GM18499 (cell line): ENCODE results near the gene ETV6.

Experiments used
- ATAC-seq: cut with Tn5 transposase; IDR thresholded peaks from one replicate; pipeline ENCODE4 v1.9.1; 2021; ENCODE audit warnings: moderate number of reproducible peaks; ENCODE audit not compliant: insufficient read depth, unreplicated experiment

The ETV6 gene

DNA sequence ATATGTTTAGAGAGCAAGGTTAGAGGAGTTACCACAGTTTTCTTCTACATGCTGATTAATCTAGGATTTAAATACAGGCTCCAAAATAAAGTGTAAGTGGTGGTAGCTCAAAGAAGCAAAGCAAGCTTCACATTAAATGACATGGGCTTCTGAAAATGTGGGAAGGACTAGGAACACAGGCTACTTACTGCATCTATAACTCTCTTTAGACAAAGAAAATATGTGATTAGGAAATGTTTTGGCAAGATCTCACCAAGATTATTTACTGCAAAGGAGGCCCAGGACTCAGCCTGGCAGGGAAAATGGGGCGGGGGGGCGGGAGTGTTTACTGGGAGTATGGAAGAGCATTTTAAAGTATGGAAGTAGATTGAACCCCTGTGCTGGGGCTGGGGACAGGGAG is 39.4 kb downstream of the ETV6 start:
- no peak for ATAC-seq

DNA sequence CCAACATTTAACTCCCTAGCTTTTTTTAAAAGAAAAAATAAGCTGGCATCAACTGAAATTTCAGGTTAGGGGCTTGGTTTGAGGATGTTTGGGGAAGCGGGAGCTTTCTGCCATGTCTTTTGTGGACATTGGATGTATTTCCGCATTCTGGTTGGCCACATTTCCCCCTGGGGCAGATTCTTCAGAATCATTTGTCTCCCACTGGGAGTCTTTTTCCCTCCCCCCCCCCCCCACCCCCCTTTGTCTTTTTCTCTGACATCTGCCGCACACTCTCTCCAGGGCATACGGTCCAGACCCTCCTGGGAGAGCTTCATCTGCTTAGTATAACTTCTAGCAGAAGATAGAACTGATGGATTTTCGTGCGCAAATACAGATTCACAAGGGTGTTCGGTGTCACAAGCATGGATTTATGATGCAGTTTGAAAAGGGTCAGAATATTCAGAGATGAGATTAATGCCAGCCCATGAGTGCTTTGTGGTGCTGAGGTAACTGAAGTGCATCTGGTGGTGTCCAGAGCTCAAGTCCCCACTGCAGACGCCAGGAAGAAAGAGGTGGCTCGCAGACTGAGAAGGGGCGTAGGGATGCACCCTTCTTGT is 40.2 kb downstream of the ETV6 start:
- no peak for ATAC-seq

DNA sequence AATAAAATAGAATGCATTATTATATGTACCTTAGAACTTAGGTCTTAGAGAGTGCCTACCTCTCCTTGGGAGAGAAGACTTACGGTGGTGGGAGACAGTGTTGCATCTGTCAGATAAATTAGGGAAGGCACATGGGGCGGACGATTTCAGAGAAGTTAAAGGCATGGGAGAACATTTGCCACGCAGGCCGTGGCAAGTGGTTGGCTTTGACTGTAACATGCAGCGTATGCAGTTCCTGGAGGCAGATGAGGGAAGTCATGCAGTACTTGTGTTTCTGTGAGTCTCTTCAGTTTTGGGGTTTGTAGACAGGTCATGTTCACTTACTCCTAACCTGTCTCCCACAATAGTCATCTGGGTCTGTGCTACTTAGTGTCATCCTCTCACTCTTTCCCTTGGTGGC is 43.6 kb downstream of the ETV6 start:
- ATAC-seq, result no peak

DNA sequence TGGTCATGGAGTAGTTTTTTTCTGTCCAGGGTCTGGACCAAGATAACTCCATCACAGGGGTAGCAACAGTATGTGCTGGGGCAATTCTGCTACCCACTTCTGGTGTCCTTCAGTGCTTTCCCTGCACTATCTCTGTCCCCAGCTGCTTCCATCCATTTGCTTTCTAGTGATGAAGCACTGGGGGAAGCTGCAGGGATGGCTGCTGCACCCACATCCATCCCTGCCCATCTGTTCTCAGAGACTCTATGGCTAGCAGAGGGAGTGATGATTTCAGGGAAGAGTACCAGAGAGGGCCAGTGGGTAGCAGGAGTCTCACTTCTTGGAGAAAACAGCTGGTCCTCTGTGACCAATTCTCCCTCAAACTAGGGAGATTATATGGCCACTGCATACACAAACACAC is 44.1 kb downstream of the ETV6 start:
- no peak for ATAC-seq

DNA sequence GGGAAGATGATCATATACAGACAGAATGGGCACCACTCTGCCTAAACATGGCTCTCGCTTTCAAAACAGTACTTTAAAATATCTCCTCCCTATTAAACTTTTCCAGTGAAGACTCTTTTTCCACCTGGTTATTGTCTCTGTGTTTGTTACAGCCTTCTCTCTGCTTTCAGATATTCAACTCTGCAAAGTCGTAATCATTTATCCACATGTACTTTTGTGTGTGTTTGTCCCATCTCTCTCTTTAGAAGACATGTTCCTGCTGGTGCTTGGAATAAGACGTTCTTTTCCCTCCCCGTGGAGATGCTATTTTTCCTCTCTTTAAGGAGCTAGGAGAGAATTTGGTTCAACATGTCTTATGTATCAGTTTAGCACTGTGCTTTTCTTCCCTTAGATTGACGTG is 45.1 kb downstream of the ETV6 start:
- no peak for ATAC-seq

DNA sequence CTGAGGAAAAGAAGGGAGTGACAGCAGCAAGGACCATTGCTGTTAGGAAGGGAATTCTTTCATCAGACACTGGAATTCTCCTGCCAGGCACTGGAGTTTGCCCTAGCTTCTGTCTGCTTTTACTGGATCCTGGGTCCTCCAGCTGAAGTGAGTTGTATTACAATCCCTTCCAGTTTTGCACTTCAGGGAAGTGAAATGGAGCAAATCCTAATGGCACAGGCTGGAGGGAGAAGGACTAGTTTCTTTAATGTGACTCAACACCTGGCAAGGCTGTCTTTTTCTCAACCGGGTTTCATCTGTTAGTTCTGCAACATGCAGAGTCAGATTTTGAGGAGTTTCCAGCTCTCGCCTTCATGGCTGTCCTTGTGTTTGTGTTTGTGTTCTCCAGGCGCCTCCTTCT is 45.8 kb downstream of the ETV6 start:
- no peak for ATAC-seq

DNA sequence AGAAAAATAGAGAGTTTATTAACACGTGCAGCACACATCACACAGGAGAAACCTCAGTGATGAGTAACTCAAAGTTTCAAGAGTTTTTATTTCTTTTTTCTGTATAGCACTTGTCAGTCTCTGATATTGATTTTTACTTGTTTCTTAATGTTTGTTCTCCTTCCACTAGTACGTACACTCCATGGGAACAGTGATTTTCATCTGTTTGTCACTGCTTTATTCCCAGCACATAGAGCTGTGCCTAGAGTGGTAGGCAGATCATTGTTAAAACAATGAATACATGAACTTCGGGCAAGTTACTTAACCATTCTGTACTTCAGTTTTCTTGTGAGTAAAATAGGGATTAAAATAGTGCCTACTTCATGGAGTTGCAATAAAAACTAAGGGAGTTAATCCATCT is 46.6 kb downstream of the ETV6 start:
- no peak for ATAC-seq

DNA sequence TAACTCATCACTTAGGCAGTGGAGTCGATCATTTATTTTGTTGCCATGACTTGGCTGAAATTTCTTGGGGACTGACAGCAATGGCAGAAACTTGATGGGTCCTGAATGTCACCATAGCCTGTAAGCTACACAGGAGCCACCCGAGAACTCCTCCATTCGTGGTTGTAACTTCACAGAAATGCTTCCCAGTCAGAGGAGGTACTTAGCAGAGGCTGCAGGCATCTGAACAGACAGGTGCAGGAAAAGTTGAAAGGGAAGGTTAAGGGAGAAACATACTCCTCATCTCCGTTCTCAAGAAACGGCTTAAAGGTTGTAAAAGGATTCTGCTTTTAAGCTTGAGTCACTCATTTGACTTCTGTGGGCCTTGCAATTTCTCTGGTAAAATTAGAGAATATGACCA is 47.7 kb downstream of the ETV6 start:
- ATAC-seq, result no peak

DNA sequence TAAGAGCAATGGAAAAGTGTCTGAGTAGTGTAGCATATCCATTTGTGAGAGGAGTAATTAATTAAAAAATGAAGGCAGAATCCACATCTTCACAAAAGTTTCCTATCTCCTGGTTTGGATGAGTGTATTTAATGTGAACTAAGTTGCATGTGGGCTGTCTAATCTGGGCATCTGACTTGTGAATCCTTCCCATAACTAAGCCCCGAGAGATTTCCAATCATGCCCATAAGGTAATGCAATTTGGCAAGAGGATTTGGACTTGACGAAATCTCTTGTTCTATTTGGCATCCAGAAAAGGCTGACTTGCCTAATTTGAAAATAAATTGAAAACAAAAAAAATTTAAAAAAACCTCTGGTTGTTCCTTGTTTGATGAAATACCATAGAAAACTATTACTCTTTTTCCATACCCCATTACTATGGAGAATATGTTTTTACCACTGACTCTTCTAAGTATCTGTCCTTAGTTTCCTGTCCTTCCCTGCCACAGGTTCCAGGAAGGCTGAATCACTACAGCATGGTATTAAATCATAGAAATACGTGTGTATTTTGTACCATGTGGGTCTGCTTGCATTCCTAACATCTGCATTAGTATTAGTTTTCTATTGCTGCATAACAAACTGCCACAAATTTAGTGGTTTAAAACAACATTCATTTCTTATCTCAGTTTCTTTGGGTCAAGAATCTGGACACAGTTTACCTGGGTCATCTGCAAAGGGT is 48.4 kb downstream of the ETV6 start:
- no peak for ATAC-seq

DNA sequence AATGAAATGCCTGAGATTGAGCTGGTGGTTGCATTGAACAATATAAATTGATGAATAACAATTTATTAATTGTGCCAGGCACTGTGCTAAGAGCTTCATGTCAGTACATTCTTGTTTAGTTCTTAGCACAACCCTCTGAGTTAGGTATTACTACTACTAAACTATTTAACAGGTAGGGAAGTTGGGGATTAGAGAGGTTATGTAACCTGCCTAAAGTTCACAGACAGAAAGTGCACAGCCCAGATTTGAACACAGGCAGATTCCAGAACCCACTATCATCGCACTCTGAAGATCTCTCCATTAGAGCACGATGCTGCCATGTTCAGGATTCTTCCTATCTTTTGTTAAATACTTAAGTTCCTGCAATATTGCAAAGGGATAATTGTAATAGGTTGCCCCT is 49.3 kb downstream of the ETV6 start:
- no peak for ATAC-seq

DNA sequence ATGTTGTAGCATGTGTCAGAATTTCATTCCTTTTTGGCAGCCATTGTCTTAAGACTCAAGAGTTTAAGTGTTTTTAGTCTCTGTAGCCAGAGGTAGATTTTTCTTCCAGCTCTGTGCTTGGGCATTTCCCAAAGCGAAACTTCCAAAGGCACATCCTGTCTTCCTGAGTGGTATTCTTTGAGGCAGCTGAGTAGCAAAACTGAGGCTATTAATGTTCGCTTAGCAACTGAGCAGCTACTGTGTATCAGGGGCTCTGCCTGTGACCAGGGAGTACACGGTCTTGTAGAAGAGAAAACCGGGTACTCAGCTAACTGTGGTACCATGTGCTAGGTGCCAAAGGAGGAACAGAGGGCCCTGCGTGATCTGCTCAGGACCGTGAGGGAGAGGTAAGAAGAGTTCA is 52.0 kb downstream of the ETV6 start:
- ATAC-seq, result no peak

DNA sequence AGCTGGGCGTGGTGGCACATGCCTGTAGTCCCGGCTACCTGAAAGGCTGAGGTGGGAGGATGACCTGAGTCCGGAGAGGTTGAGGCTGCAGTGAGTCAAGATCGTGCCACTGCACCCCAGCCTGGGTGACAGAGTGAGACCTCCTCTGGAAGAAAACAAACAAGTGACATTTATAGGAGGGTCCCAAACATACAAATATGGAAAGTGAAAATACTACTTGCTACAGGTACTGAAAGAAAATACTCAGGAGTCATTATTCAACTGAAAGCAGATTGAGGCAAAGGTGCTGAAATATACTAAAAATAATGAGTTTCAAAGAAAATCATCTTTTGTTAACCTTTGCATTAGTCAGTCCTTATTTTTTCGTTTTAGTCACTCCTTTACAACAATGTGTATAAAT is 53.5 kb downstream of the ETV6 start:
- ATAC-seq, result no peak

DNA sequence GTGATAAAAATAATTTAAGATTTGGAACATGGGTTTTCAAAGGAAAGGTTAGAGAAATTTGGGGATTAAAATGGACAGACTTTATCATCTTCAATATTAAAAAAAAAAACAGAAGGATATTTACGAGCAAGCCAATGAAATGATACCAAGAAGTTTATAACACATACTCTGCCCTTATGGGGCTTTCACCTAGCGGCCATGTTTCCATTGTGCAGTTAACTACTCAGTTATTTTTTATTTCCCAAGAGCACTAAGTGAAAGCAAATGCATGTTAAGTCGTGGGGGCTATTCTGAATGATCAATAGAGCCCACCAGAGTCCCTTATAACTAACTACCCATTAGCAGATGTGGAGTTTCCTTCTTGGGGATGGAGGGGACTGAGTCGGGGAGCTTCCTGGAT is 53.9 kb downstream of the ETV6 start:
- no peak for ATAC-seq

DNA sequence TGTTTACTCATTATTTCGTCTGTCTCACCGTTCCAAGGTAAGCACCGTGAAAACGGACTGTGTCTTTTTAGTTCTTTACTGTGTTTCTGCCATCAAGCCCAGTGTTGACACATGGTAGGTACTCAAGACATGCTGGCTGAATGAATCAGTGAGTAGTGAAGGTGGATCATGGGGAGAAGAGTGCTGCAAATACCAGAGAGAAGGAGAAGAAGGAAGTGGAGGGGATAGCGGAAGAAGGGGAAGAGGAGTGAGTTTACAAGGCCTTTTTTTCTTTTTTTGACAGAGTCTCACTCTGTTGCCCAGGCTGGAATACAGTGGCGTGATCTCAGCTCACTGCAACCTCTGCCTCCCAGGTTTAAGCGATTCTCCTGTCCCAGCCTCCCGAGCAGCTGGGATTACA is 54.6 kb downstream of the ETV6 start:
- ATAC-seq, result no peak

DNA sequence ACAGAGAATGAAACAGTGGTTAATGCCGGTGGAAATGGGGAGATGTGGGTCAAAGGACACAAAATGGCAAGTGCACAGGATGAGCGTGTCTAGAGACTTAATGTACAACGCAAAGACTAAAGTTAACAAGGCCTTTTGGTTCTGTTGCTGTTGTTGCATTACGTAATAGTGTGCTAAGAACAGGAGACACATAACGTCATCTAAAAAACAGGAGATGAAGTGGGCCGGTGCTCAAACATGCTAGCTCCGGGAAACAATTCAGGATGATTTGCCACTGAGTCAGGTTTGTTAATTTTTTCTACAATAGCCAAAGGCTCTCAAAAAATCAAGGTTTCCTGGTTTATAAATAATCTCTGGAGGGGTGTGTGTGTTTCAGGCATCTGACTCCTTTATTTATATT is 55.5 kb downstream of the ETV6 start:
- ATAC-seq, result no peak

DNA sequence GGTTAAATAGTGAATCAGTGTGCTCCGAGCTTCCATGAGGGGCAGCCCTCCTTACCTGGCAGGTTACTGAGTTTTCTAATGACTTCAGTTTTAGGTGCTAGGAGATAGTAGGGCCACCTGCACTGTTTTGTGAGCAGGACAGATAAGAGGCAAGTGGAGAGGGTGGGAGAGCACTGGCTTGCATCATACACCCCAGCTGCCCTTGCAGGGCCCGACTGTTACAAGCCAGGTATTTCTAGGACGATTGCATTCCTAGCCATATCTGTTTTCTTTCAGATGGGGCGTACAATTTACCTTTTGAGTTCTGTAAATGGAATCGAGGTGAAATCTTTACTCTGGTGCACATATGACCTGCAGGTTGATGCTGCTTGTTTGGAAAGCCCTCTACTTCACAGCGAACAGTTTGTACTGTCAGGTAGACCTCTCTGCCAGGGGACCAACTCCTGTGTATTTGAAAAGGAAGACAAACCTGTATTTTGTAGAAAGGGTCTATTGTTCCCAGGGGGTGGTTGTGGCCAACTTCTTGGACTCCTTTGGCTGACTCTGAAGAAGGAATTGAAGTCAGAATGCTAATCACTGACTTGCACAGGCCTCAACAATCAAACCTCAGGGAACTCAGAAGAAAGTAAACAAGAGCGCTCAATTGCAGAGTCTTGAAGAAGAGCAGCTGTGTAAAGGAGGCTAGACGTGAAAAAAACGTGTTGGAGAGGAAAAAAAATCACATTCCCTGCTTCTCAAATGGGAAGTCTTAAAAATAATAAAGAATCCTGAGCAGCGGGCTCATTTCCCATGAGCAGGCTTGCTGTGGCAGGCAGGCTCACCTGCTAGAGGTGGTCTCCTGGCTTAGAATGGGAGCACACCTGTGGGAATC is 57.3 kb downstream of the ETV6 start:
- no peak for ATAC-seq

DNA sequence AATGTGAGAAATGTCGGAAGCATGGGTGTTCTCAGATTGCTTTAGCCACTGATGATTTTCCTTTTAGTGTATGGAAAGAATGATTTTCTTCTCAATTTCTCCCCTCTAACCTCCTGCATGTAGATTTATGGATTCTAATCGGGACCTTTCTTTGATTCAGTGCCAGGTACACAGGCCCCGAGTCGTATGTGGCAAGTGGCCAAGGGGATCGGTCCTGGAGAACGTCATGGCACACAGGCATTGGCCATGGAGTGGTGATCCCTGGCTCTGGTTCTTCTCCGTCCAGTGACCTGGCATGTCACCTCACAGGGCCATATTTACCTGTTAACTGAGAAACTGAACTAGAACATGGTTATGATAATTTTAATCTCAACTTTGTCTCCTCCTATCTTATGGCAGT is 58.1 kb downstream of the ETV6 start:
- ATAC-seq, result no peak

DNA sequence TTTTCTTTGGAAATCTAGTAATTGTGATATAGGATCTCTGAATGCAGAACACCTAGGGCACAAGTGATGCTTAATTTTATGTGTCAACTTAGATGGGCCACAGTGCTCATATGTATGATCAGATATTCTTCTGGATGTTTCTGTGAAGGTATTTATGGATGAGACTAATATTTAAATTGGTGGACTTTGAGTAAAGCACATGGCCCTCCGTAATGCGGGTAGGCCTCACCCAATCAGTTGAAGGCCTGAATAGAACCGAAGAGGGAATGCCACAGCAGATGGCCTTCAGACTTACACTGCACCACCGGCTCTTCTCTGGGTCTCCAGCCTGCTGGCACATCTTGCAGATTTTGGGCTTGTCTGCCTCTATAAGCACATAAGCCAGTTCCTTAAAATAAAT is 60.0 kb downstream of the ETV6 start:
- no peak for ATAC-seq

DNA sequence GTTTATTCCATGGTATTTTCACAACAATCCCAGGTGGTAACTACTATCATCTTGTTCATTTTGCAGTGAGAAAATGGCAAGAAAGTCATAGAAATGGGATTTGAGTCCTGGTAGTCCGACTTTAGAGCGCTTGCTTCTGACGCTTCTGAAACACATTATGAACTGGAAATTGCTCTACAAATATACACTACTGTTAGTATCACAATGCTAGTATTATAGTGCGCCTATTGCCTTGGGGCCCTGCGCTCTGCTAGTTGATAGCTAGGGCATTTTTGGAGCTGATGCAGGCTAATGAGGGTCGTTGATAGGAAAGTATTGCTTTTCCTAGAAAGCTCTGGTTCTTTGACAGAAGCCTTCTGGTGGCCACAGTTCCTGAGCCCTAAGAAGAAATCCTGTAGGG is 61.0 kb downstream of the ETV6 start:
- no peak for ATAC-seq

DNA sequence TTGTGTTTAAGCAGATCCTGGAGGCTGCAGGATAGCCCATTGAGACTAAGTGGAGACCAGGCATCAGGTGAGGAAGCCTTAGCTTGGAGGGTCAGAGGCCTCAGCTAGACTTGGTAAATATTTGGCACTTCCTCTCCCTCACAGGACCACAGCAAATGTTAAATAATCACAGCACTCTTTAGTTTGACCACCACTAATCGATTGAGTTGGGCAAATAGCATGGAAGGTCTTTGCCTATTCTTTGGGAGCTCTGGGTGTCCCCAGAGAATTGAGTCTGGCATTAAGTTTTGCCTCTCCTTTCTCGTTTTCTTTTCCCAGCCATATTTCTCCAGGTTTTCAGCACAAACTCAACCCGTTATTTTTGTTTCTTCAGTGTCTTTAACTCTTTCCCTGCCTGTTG is 61.4 kb downstream of the ETV6 start:
- no peak for ATAC-seq

DNA sequence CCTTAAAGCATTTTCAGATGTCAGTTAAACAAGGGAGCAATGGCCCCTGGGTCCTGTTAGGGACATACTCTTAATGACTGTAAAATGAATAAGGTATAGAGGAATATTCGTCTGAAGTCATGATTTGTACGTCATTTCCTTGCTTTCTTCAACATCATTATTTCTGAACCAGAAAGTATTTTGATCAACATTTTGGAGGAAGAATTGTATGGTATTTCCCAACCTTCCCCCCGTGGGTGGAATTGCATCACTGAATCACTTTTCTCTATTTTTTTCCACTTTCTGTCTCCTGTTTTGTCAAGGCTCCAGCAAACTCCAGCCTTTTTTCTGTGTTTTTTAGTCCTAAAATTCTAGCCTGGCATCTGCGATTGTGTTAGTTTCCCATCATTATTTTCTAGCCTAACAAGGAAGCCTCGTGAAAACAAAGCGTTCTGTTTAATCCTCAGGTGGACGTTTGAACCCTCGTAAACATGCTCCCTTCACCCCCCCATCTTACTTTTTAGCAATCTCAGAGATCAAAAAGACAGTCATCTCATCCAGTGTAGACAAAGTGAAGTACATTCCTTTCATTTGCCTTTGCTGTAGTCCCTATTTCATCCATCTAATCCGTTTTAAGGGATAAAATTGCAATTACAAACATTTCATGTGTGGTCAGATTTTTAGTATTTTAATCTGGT is 62.3 kb downstream of the ETV6 start:
- no peak for ATAC-seq
